Heart left ventricle (tissue), 16 donors: ENCODE data around the gene ADAM17. TPM values are rescaled to one million over a fixed set of nuclear protein-coding genes. Genes with fewer than 3 reads are reported as not detected.
"Not testable (repeated sequence)": the region's sequence is repeated elsewhere in the genome, so short reads cannot be mapped to it uniquely, and the experiment has no call there.

Experiments
- ATAC-seq, 4 donors: fragments of 200-7000 bp; cut with Tn5 transposase; one replicate each; pipeline ENCODE4 v1.9.1; 2020 to 2022; ENCODE audit warnings: moderate library complexity in 4 of 4, mild to moderate bottlenecking in 3 of 4, moderate number of reproducible peaks in 1 of 4
- DNase-seq, 5 donors: peaks; one replicate each; pipeline ENCODE4 v3.0.0-alpha.2; 2020
- H3K27ac ChIP-seq, 12 donors: fragments of 200-600 bp; sonication (generic) in 4 of 12; one replicate each; pipeline versions ENCODE4 v1.5.0 to v1.8.0; 2016 to 2022; ENCODE audit warnings: mild to moderate bottlenecking in 2 of 12
- H3K27me3 ChIP-seq, 9 donors: fragments of 200-600 bp; sonication (generic) in 2 of 9; one replicate each; pipeline versions ENCODE4 v1.5.1 to v1.8.0; 2016 to 2022; ENCODE audit warnings: mild to moderate bottlenecking in 3 of 9
- H3K36me3 ChIP-seq, 9 donors: fragments of 200-600 bp; sonication (generic) in 2 of 9; one replicate each; pipeline versions ENCODE4 v1.5.0 to v1.8.0; 2018 to 2022; ENCODE audit warnings: mild to moderate bottlenecking in 2 of 9
- H3K4me1 ChIP-seq, 12 donors: fragments of 200-600 bp; sonication (generic) in 4 of 12; one replicate each; pipeline versions ENCODE4 v1.5.0 to v1.8.0; 2016 to 2022; ENCODE audit warnings: mild to moderate bottlenecking in 3 of 12
- H3K4me3 ChIP-seq, 12 donors: fragments of 200-600 bp; sonication (generic) in 4 of 12; one replicate each; pipeline versions ENCODE4 v1.5.0 to v1.8.0; 2017 to 2022; ENCODE audit warnings: mild to moderate bottlenecking in 9 of 12, moderate library complexity in 4 of 12
- H3K9me3 ChIP-seq, 12 donors: fragments of 200-600 bp; sonication (generic) in 4 of 12; one replicate each; pipeline versions ENCODE4 v1.5.0 to v1.8.0; 2016 to 2022; ENCODE audit warnings: mild to moderate bottlenecking in 1 of 12
- POLR2A ChIP-seq, 2 donors: fragments of 450-650 bp; IDR thresholded peaks; one replicate each; pipeline ENCODE4 v1.6.1; 2017; ENCODE audit warnings: antibody characterized with exemption in 2 of 2, mild to moderate bottlenecking in 2 of 2, moderate library complexity in 2 of 2
- WGBS, 4 donors: extraction: QIAGEN DNeasy Blood & Tissue Kit in 2 of 4; methylation state at CpG; one replicate each; pipeline versions ENCODE4 v1.1.5 to v1.1.7; 2013 to 2018; 5-methylcytosine and 5-hydroxymethylcytosine counted together
- intact Hi-C, 10 donors: fragments of 100-400 bp; cut with DNase I; formaldehyde crosslinking; loops; one replicate each; pipeline versions ENCODE4 v1.11.1 to v1.14.2; 2022
- polyA plus RNA-seq, 2 donors: library from polyadenylated mRNA; stranded (reverse); fragments of 200-250 nt; gene quantifications; one replicate each; pipeline ENCODE4 v1.2.3, GENCODE V29; 2013
- total RNA-seq, 9 donors: library from RNA; depleted of rRNA in 2 of 9; stranded (reverse); fragments of >200 nt in 2 of 9; fragmentation: NEBNext Ultra II Directional in 3 of 9; extraction: Animal tissue kit (Norgen Biotek cat#: 25700) in 3 of 9; gene quantifications; one replicate each; pipeline versions ENCODE4 v1.1.0 to v1.2.4, GENCODE V29; 2016 to 2023
- TF ChIP-seq, protein P1 (sequence below), 12 donors: fragments of 200-600 bp; sonication (generic) in 4 of 12; IDR thresholded peaks; one replicate each; pipeline versions ENCODE4 v1.5.0 to v1.8.0; 2018 to 2022; ENCODE audit warnings: antibody characterized with exemption in 12 of 12, mild to moderate bottlenecking in 5 of 12
- donor health status: ischemic (EF 13 %, LVEDD 7.1; RV severe dilation, severe dysfunction).
- donor health status: healthy with polysubstance abuse.
- donor health status: DM: no; HTN: yes; CAD: no.
- donor health status: DM: no; HTN: no; CAD: no.
- donor health status: ischemic (EF 25% LVEDD 6.9; RV normal size, moderate dysfunction).
- donor health status: ischemic (EF 25% LVEDD 5.7; RV mildly dilated, moderate dysfunction).
- donor health status: healthy.
- donor health status: DM: yes; HTN: yes; CAD: no.
- donor health status: ischemic (EF 35%, LVEDD 5.7; RV mildly dilated, moderate dysfunction).
- donor health status: nonischemic (EF 11% LVEDD 7.7; RV severe dilation, severe dysfunction).
- donor health status: DM: yes; HTN: yes; CAD: no.
- donor health status: PGD.
- donor health status: ischemic (EF 29% LVEDD 5.4; RV normal size, mild dysfunction).
- donor health status: nonischemic (EF 23%, LVEDD 6.1; RV moderate dilation, normal function).

ADAM17 gene
- total and polyA plus RNA-seq, 11 donors, result 6.5 to 22.4 (median 15.0) TPM

DNA sequence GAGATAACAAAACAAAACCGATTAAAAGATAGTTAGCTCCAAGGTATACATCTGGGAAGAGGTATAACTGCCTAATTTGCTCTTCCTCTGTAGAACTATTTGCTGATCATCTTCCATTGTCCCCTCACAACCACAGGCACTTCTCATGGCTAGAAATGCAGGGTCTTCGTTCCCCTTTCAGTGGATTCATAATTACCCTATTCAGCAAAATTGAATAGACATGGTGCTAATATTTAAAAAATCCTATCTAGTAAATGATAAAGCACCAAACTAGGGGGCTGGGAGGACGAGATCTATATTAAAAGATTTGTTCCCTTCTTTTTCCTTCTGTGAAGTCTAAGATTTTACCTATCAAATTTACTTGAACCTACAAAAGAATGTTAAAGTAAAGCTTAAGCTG, 30.8 kb upstream of the ADAM17 start:
- DNase-seq (no peak), ATAC-seq (no peak)
- Histone ChIP-seq H3K9me3 (no peaks in the 10 kb centered on the region), H3K27me3 (no peaks in the 10 kb centered on the region), H3K4me1 (peaks cover 0 to 3% (median 0%) of the 10 kb centered on the region in 12 donors), H3K36me3 (peaks cover 0 to 98% (median 89%) of the 10 kb centered on the region in 9 donors), H3K27ac (no peak overlapping the region), H3K4me3 (no peak overlapping the region)
- intact Hi-C loops, result no loop called here
- TF ChIP-seq, protein P1, sequence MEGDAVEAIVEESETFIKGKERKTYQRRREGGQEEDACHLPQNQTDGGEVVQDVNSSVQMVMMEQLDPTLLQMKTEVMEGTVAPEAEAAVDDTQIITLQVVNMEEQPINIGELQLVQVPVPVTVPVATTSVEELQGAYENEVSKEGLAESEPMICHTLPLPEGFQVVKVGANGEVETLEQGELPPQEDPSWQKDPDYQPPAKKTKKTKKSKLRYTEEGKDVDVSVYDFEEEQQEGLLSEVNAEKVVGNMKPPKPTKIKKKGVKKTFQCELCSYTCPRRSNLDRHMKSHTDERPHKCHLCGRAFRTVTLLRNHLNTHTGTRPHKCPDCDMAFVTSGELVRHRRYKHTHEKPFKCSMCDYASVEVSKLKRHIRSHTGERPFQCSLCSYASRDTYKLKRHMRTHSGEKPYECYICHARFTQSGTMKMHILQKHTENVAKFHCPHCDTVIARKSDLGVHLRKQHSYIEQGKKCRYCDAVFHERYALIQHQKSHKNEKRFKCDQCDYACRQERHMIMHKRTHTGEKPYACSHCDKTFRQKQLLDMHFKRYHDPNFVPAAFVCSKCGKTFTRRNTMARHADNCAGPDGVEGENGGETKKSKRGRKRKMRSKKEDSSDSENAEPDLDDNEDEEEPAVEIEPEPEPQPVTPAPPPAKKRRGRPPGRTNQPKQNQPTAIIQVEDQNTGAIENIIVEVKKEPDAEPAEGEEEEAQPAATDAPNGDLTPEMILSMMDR (IDR thresholded peaks at IDR 0.05), result no peak
- no peak for TF ChIP-seq POLR2A (IDR thresholded peaks at IDR 0.05)
- WGBS, 4 donors, result 88 to 91% (median 89%) methylated on average over 3 of the region's 3 CpGs

DNA sequence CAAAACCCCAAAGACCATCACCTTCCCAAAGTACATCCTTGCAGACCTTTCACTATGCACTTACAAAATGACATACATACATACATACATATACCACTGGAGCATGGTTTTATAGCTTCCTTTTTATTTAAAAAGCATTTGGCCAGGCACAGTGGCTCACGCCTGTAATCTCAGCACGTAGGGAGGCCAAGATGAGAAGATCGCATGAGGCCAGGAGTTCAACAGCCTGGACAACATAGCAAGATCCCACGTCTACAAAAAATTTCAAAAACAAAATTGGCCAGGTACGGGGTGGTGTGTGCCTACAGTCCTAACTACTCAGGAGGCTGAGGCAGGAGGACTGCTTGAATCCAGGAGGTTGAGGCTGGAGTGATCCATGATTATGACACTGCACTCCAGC, 29.9 kb upstream of the ADAM17 start:
- Histone ChIP-seq H3K9me3 (no peaks in the 10 kb centered on the region), H3K4me1 (no peaks in the 10 kb centered on the region), H3K27ac (no peak overlapping the region), H3K4me3 (no peak overlapping the region), H3K27me3 (no peaks in the 10 kb centered on the region), H3K36me3 (peaks cover 0 to 95% (median 82%) of the 10 kb centered on the region in 9 donors)
- WGBS, 4 donors, result 93 to 99% (median 97%) methylated on average over 5 of the region's 5 CpGs
- TF ChIP-seq, protein P1 (IDR thresholded peaks at IDR 0.05), result no peak
- TF ChIP-seq POLR2A (IDR thresholded peaks at IDR 0.05), result no peak
- ATAC-seq (no peak), DNase-seq (no peak)
- intact Hi-C loops, result no loop called here

DNA sequence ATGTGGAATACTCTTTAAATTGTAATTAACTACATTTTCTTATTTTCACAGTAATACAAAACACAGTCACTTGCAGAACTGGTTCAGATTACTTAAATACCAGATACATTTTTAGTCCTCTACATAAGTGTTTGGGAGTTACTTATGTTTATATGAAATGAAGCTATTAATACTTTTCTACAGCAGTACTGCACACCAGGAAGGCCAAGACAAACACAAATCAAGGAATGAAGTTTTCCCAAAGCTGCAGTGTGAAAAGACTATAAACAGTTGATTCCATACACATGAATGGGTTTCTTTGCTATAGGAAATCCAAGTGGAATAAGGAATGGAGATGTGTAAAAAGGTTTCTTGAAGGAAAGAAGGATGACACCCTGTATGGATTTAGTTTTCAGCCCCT, 29.3 kb upstream of the ADAM17 start:
- H3K9me3 ChIP-seq, H3K27ac ChIP-seq, H3K4me1 ChIP-seq, H3K27me3 ChIP-seq, intact Hi-C loops, DNase-seq, ATAC-seq, H3K4me3 ChIP-seq: not testable (repeated sequence)
- H3K36me3 ChIP-seq, result peaks cover 0 to 93% (median 76%) of the 10 kb centered on the region in 9 donors

DNA sequence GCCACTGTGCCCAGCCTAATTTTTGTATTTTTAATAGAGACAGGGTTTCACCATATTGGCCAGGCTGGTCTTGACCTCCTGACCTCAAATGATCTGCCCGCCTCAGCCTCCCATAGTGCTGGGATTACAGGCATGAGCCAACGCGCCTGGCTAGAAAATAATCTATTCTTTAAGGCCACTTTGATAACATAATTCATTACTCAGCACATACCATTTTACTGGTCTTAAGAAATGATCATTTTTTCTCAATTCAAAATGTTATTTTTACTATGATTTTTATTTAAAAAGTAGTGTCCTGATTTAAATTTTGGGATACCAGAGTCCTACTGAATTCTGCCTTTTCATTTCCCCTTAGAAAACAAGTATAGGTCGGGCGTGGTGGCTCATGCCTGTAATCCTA, 27.0 kb upstream of the ADAM17 start:
- DNase-seq (no peak), ATAC-seq (no peak)
- WGBS, 4 donors, result 88 to 97% (median 94%) methylated on average over 5 of the region's 5 CpGs
- no peak for TF ChIP-seq POLR2A (IDR thresholded peaks at IDR 0.05)
- TF ChIP-seq, protein P1 (IDR thresholded peaks at IDR 0.05), result no peak
- H3K27me3 ChIP-seq, result no peaks in the 10 kb centered on the region
- H3K36me3 ChIP-seq, result peaks cover 0 to 73% (median 53%) of the 10 kb centered on the region in 9 donors
- H3K4me1 ChIP-seq, result peaks cover 0 to 13% (median 5%) of the 10 kb centered on the region in 12 donors
- H3K4me3 ChIP-seq, result no peak overlapping the region
- no peaks in the 10 kb centered on the region for H3K9me3 ChIP-seq
- H3K27ac ChIP-seq, result no peak overlapping the region
- intact Hi-C loops, result no loop called here
